ENCODE results near the gene PPP1CC. TPM values are rescaled to one million over a fixed set of nuclear protein-coding genes. Genes with fewer than 3 reads are reported as not detected.

The PPP1CC gene
- total and polyA plus RNA-seq, 2 donors (not counting 3 experiments of a cell fraction or from before 2014, with no cell fraction given), result 67.1 to 139 TPM

DNA sequence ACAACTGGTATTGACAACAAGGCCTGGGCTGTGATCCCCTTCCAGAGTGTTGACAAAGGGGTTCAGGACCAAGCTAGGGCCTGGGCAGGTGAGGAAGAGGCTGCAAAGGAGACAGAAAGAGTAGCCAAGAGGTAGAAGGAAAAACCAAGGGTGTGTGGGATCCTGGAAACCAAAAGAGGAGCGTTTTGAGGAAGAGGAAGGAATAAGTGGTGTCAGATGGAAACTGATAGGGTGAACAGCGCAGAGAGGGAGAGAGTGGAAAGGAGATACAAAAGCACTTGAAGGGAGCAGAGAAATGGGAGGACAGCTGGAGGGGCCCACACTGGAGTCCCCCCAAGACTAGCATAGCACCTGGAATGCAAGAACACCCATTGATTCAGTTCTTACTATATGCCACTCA, 45.5 kb downstream of the PPP1CC start:
- Histone ChIP-seq H3K4me3 (replicated peaks in 1 of 3; ENCODE audit: insufficient read depth in 1 of 3, low read depth in 1 of 3, low read length in 3 of 3) (no peak overlapping the region), H3K27me3 (ENCODE audit: control insufficient read depth in 2 of 2, insufficient read depth in 2 of 2, low read length in 2 of 2) (no peaks in the 10 kb centered on the region), H3K27ac (ENCODE audit: insufficient read depth, low read depth, low read length) (no peak overlapping the region), H3K4me2 (ENCODE audit: insufficient read depth, low read length) (no peak overlapping the region), H3K79me2 (ENCODE audit: control insufficient read depth, insufficient read depth, low read length) (no peaks in the 10 kb centered on the region), H3K9me3 (replicated peaks; ENCODE audit: control insufficient read depth, insufficient read depth, low read length) (no peaks in the 10 kb centered on the region), H3K9me1 (replicated peaks; ENCODE audit: control insufficient read depth, extremely low read depth, insufficient read depth, low read length) (no peaks in the 10 kb centered on the region), H3K36me3 (ENCODE audit: control insufficient read depth in 2 of 2, extremely low read depth in 1 of 2, insufficient read depth in 2 of 2, low read length in 2 of 2) (no peaks in the 10 kb centered on the region), H3K9ac (replicated peaks; ENCODE audit: extremely low read depth, insufficient read depth, low read length) (no peak overlapping the region), H3K4me1 (ENCODE audit: control insufficient read depth, extremely low read depth, insufficient read depth, low read length) (peaks cover 5% of the 10 kb centered on the region), H2AFZ (ENCODE audit: low read depth, low read length) (no peak overlapping the region), H4K20me1 (replicated peaks; ENCODE audit: control insufficient read depth, extremely low read depth, insufficient read depth, low read length) (no peaks in the 10 kb centered on the region)
- POLR2A ChIA-PET, result no interaction called here
- BruUV-seq (replicated peaks), result no TSS peak
- intact Hi-C loops (cut with micrococcal nuclease), result loop anchor here (5.0 kb wide), 1 partner anchor 195 kb away; the partner anchor contains the start of genes RAD9B and VPS29
- FAIRE-seq (no peak), DNase-seq (ENCODE audit: low read depth, low spot score) (no peak)
- dilution Hi-C loops (cut with MboI; ENCODE audit: extremely low pct_ligation_motif_present, low sequenced_read_pairs), result no loop called here
- CTCF ChIA-PET, result interaction anchor here (1.2 kb wide), 1 partner anchor 83 kb away, joined by 3 read pairs; the partner anchor contains the start of gene TCTN1
- TF ChIP-seq MYC (IDR thresholded peaks at IDR 0.05; ENCODE audit: low read depth, low read length), result no peak
- TF ChIP-seq POLR2A (IDR thresholded peaks at IDR 0.05; ENCODE audit: low read depth, low read length), result no peak
- no peak for TF ChIP-seq POLR2AphosphoS5 (IDR thresholded peaks at IDR 0.05; ENCODE audit: insufficient read depth, low read depth, low read length)
- TF ChIP-seq, protein P1, sequence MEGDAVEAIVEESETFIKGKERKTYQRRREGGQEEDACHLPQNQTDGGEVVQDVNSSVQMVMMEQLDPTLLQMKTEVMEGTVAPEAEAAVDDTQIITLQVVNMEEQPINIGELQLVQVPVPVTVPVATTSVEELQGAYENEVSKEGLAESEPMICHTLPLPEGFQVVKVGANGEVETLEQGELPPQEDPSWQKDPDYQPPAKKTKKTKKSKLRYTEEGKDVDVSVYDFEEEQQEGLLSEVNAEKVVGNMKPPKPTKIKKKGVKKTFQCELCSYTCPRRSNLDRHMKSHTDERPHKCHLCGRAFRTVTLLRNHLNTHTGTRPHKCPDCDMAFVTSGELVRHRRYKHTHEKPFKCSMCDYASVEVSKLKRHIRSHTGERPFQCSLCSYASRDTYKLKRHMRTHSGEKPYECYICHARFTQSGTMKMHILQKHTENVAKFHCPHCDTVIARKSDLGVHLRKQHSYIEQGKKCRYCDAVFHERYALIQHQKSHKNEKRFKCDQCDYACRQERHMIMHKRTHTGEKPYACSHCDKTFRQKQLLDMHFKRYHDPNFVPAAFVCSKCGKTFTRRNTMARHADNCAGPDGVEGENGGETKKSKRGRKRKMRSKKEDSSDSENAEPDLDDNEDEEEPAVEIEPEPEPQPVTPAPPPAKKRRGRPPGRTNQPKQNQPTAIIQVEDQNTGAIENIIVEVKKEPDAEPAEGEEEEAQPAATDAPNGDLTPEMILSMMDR (IDR thresholded peaks at IDR 0.05; ENCODE audit: extremely low read depth in 1 of 2, insufficient read depth in 1 of 2, low read depth in 1 of 2, low read length in 2 of 2), result no peak
- TF ChIP-seq, protein P2, sequence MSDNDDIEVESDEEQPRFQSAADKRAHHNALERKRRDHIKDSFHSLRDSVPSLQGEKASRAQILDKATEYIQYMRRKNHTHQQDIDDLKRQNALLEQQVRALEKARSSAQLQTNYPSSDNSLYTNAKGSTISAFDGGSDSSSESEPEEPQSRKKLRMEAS (IDR thresholded peaks at IDR 0.05; ENCODE audit: insufficient read depth, insufficient read length), result no peak
- TF ChIP-seq EZH2 (IDR thresholded peaks at IDR 0.05; ENCODE audit: borderline replicate concordance, low read depth, low read length, severe bottlenecking), result no peak
- TF ChIP-seq GATA2 (IDR thresholded peaks at IDR 0.05; ENCODE audit: insufficient read depth, insufficient read length, low read depth, low read length), result no peak
- no peak for TF ChIP-seq FOS (IDR thresholded peaks at IDR 0.05; ENCODE audit: borderline replicate concordance, insufficient read depth, low read length)
- no peak for TF ChIP-seq JUN (IDR thresholded peaks at IDR 0.05; ENCODE audit: borderline replicate concordance, insufficient read depth, insufficient read length, low read depth)

Measured in endothelial cell of umbilical vein (primary cell).